ENCODE results near the gene CARD14. TPM values are rescaled to one million over a fixed set of nuclear protein-coding genes. Genes with fewer than 3 reads are reported as not detected.

CARD14 gene
- total and polyA plus RNA-seq, 2 of the 13 experiments (the other 11 are each of a cell fraction or from before 2014, with no cell fraction given) = 0.11 TPM; not detected in 1

GRCh38 chr17:80220054-80220735 lies 50.4 kb downstream of the CARD14 start, which contains the start of the genes SGSH and SLC26A11 (continued):
- TF ChIP-seq ATF1 (CRISPR knock-in tag; IDR thresholded peaks at IDR 0.05) (no peak), KAT8 (CRISPR knock-in tag; IDR thresholded peaks at IDR 0.05) (0 out of 2 replicates have a peak, but pooled peaks have one; percentile 17), ZNF570 (CRISPR knock-in tag; IDR thresholded peaks at IDR 0.05; ENCODE audit: borderline replicate concordance) (no peak), PPARG (CRISPR knock-in tag; conservative IDR thresholded peaks at IDR 0.05) (0 out of 2 replicates have a peak, but pooled peaks have one; percentile 8), XRCC5 (optimal IDR thresholded peaks at IDR 0.05; ENCODE audit: low read length) (no peak), THYN1 (CRISPR knock-in tag; IDR thresholded peaks at IDR 0.05; ENCODE audit: borderline replicate concordance, low read depth) (no peak), RCOR2 (CRISPR knock-in tag; IDR thresholded peaks at IDR 0.05) (no peak), PLRG1 (conservative IDR thresholded peaks at IDR 0.05) (no peak), THAP8 (CRISPR knock-in tag; IDR thresholded peaks at IDR 0.05; ENCODE audit: borderline replicate concordance) (no peak), SIX1 (CRISPR knock-in tag; IDR thresholded peaks at IDR 0.05; ENCODE audit: borderline replicate concordance) (no peak), ZNF883 (CRISPR knock-in tag; IDR thresholded peaks at IDR 0.05; ENCODE audit: not compliant biosample characterization) (peak; percentile 27), ATF7 (IDR thresholded peaks at IDR 0.05) (no peak), ATF7 (CRISPR knock-in tag; IDR thresholded peaks at IDR 0.05) (peak; percentile 49), ZNF776 (CRISPR knock-in tag; IDR thresholded peaks at IDR 0.05) (peak; percentile 94), YEATS4 (CRISPR knock-in tag; IDR thresholded peaks at IDR 0.05; ENCODE audit: borderline replicate concordance) (peak; percentile 51; the same call in 1 of the 2 replicates), SP140L (CRISPR knock-in tag; IDR thresholded peaks at IDR 0.05; ENCODE audit: borderline replicate concordance) (no peak), SRY (CRISPR knock-in tag; IDR thresholded peaks at IDR 0.05) (no peak; the same call in 1 of the 2 replicates), AHDC1 (CRISPR knock-in tag; IDR thresholded peaks at IDR 0.05; ENCODE audit: borderline replicate concordance) (no peak), KLF9 (CRISPR knock-in tag; IDR thresholded peaks at IDR 0.05; ENCODE audit: low read depth) (no peak), HNRNPH1 (optimal IDR thresholded peaks at IDR 0.05; ENCODE audit: low read depth, low read length) (no peak), ZNF20 (CRISPR knock-in tag; IDR thresholded peaks at IDR 0.05) (no peak), GPBP1L1 (CRISPR knock-in tag; IDR thresholded peaks at IDR 0.05) (no peak), ZNF780A (CRISPR knock-in tag; IDR thresholded peaks at IDR 0.05) (no peak; the same call in 1 of the 2 replicates), ZNF430 (CRISPR knock-in tag; IDR thresholded peaks at IDR 0.05) (0 out of 2 replicates have a peak, but pooled peaks have one; percentile 47), ZKSCAN5 (CRISPR knock-in tag; IDR thresholded peaks at IDR 0.05) (no peak)
